ENCODE data around the gene R3HDM2. TPM values are rescaled to one million over a fixed set of nuclear protein-coding genes. Genes with fewer than 3 reads are reported as not detected.

Gene R3HDM2
- total and polyA plus RNA-seq, 2 donors (not counting 1 experiment from before 2014, with no cell fraction given), result 104 to 129 TPM

GRCh38 chr12:57213058-57213715 is 217.7 kb downstream of the R3HDM2 start:
- Mint-ChIP-seq H3K4me3 (peak overlapping the region; percentile 54), H3K4me1 (peaks cover 43% of the 10 kb centered on the region), H3K27ac (peak overlapping the region; percentile 56), H3K9me3 (ENCODE audit: insufficient read depth) (no peaks in the 10 kb centered on the region), H3K27me3 (peaks cover 24% of the 10 kb centered on the region)
- Histone ChIP-seq H3K9ac (ENCODE audit: low read length) (no peak overlapping the region), H3K4me1 (ENCODE audit: control insufficient read depth in 2 of 2, insufficient read depth in 2 of 2, low read length in 2 of 2) (peaks cover 43 to 49% of the 10 kb centered on the region in 2 donors), H2AFZ (ENCODE audit: insufficient read depth, low read depth, low read length, poor library complexity, severe bottlenecking) (no peak overlapping the region), H3K4me2 (replicated peaks; ENCODE audit: low read depth, low read length, poor library complexity, severe bottlenecking) (peak overlapping the region; percentile 94), H3K4me3 (ENCODE audit: control extremely low read depth in 1 of 5, extremely low read depth in 1 of 5, insufficient read depth in 1 of 5, low read depth in 2 of 5, low read length in 4 of 5) (peak overlapping the region in 1 of 5 experiments; percentile 20), H3K79me2 (ENCODE audit: control insufficient read depth, insufficient read depth, low read length) (no peaks in the 10 kb centered on the region), H3K9me3 (ENCODE audit: control extremely low read depth in 1 of 3, control insufficient read depth in 2 of 3, insufficient read depth in 1 of 3, low read length in 2 of 3) (peaks cover 0 to 11% (median 0%) of the 10 kb centered on the region in 3 donors), H4K20me1 (ENCODE audit: control insufficient read depth, insufficient read depth, low read length, poor library complexity, severe bottlenecking) (peaks cover 8% of the 10 kb centered on the region), H3K27me3 (replicated peaks in 1 of 4; ENCODE audit: control extremely low read depth in 1 of 4, control insufficient read depth in 3 of 4, insufficient read depth in 4 of 4, low read length in 3 of 4) (peaks cover 0 to 51% (median 17%) of the 10 kb centered on the region in 4 experiments), H3K36me3 (replicated peaks in 1 of 2; ENCODE audit: control extremely low read depth in 1 of 2, control insufficient read depth in 1 of 2, extremely low read depth in 1 of 2, insufficient read depth in 2 of 2, low read length in 1 of 2) (no peaks in the 10 kb centered on the region), H3K27ac (ENCODE audit: low read length in 2 of 2) (no peak overlapping the region)
- CTCF ChIA-PET, result interaction anchor here (0.6 to 8.8 kb wide), 19 partner anchors 24 to 245 kb away, joined by 3 to 838 read pairs (median 5); partner anchors contain the start of genes INHBE, LRP1, SHMT2 and STAC3
- ATAC-seq (ENCODE audit: low read depth) (peak; percentile 42), DNase-seq (peak; percentile 89)
- TF ChIP-seq, protein P1, sequence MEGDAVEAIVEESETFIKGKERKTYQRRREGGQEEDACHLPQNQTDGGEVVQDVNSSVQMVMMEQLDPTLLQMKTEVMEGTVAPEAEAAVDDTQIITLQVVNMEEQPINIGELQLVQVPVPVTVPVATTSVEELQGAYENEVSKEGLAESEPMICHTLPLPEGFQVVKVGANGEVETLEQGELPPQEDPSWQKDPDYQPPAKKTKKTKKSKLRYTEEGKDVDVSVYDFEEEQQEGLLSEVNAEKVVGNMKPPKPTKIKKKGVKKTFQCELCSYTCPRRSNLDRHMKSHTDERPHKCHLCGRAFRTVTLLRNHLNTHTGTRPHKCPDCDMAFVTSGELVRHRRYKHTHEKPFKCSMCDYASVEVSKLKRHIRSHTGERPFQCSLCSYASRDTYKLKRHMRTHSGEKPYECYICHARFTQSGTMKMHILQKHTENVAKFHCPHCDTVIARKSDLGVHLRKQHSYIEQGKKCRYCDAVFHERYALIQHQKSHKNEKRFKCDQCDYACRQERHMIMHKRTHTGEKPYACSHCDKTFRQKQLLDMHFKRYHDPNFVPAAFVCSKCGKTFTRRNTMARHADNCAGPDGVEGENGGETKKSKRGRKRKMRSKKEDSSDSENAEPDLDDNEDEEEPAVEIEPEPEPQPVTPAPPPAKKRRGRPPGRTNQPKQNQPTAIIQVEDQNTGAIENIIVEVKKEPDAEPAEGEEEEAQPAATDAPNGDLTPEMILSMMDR (IDR thresholded peaks at IDR 0.05), result peak; percentile 93
- TF ChIP-seq EZH2 (IDR thresholded peaks at IDR 0.05; ENCODE audit: borderline replicate concordance, insufficient read depth, low read depth, low read length, poor library complexity, severe bottlenecking), result no peak
- intact Hi-C loops (cut with micrococcal nuclease), result loop anchor here (1.0 kb wide), 1 partner anchor 30 kb away; no protein-coding TSS in a partner anchor
- 3% methylated on average over 10 of the region's 16 CpGs for whole genome bisulfite sequencing (ENCODE audit: insufficient coverage)
- POLR2A ChIA-PET, result interaction anchor here (0.7 to 5.6 kb wide), 4 partner anchors 10 to 85 kb away, joined by 3 to 110 read pairs (median 4); partner anchors contain the start of gene LRP1

- Histone ChIP-seq H3K79me2 (ENCODE audit: control insufficient read depth, insufficient read depth, low read length) (no peaks in the 10 kb centered on the region), H3K9me3 (ENCODE audit: control extremely low read depth in 1 of 3, control insufficient read depth in 2 of 3, insufficient read depth in 1 of 3, low read length in 2 of 3) (peaks cover 0 to 8% (median 0%) of the 10 kb centered on the region in 3 donors), H3K4me2 (replicated peaks; ENCODE audit: low read depth, low read length, poor library complexity, severe bottlenecking) (peak overlapping the region; percentile 94), H3K27ac (ENCODE audit: low read length in 2 of 2) (no peak overlapping the region), H3K4me3 (ENCODE audit: control extremely low read depth in 1 of 5, extremely low read depth in 1 of 5, insufficient read depth in 1 of 5, low read depth in 2 of 5, low read length in 4 of 5) (no peak overlapping the region), H3K9ac (ENCODE audit: low read length) (no peak overlapping the region), H3K36me3 (replicated peaks in 1 of 2; ENCODE audit: control extremely low read depth in 1 of 2, control insufficient read depth in 1 of 2, extremely low read depth in 1 of 2, insufficient read depth in 2 of 2, low read length in 1 of 2) (no peaks in the 10 kb centered on the region), H4K20me1 (ENCODE audit: control insufficient read depth, insufficient read depth, low read length, poor library complexity, severe bottlenecking) (peaks cover 4% of the 10 kb centered on the region), H3K4me1 (ENCODE audit: control insufficient read depth in 2 of 2, insufficient read depth in 2 of 2, low read length in 2 of 2) (peaks cover 37 to 44% of the 10 kb centered on the region in 2 donors), H3K27me3 (replicated peaks in 1 of 4; ENCODE audit: control extremely low read depth in 1 of 4, control insufficient read depth in 3 of 4, insufficient read depth in 4 of 4, low read length in 3 of 4) (peaks cover 0 to 46% (median 15%) of the 10 kb centered on the region in 4 experiments), H2AFZ (ENCODE audit: insufficient read depth, low read depth, low read length, poor library complexity, severe bottlenecking) (no peak overlapping the region)
- intact Hi-C loops (cut with micrococcal nuclease), result loop anchor here (1.0 kb wide), 1 partner anchor 31 kb away; no protein-coding TSS in a partner anchor
- Mint-ChIP-seq H3K9me3 (ENCODE audit: insufficient read depth) (no peaks in the 10 kb centered on the region), H3K4me1 (peaks cover 38% of the 10 kb centered on the region), H3K27me3 (peaks cover 19% of the 10 kb centered on the region), H3K27ac (no peak overlapping the region), H3K4me3 (no peak overlapping the region)
- TF ChIP-seq EZH2 (IDR thresholded peaks at IDR 0.05; ENCODE audit: borderline replicate concordance, insufficient read depth, low read depth, low read length, poor library complexity, severe bottlenecking), result no peak
- TF ChIP-seq, protein P1 (IDR thresholded peaks at IDR 0.05), result no peak
- ChIA-PET POLR2A (interaction anchor here (5.6 kb wide), 1 partner anchor 27 kb away, joined by 110 read pairs; a partner anchor contains a TSS), CTCF (interaction anchor here (0.6 to 8.8 kb wide), 12 partner anchors 24 to 246 kb away, joined by 3 to 838 read pairs (median 8); partner anchors contain the start of genes INHBE, LRP1, SHMT2 and STAC3)
- no peak for DNase-seq
- WGBS (ENCODE audit: insufficient coverage), result 100% methylated on average over 2 of the region's 7 CpGs
- ATAC-seq (ENCODE audit: low read depth), result no peak
Observed at GRCh38 chr12:57212701-57213057, 218.2 kb downstream of the R3HDM2 start.

Measured in B cell (primary cell).